ENCODE results near the gene SYT10.
"Not testable (repeated sequence)": the region's sequence is repeated elsewhere in the genome, so short reads cannot be mapped to it uniquely, and the experiment has no call there.

Gene SYT10, protein sequence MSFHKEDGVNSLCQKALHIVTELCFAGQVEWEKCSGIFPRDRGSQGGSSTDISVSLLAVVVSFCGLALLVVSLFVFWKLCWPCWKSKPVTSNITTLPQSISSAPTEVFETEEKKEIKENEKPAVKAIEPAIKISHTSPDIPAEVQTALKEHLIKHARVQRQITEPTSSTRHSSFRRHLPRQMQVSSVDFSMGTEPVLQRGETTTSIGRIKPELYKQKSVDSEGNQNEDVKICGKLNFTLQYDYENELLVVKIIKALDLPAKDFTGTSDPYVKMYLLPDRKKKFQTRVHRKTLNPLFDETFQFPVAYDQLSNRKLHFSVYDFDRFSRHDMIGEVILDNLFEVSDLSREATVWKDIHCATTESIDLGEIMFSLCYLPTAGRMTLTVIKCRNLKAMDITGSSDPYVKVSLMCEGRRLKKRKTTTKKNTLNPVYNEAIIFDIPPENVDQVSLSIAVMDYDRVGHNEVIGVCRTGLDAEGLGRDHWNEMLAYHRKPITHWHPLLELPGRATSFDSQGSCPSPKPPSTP

GRCh38 chr12:33439587-33440011 is at the start of gene SYT10:
Gene SYT10 (minus strand): TSS chr12:33439819. CDS start chr12:33439522, 297 bp downstream.
- DNase-seq = no peak

- no peak for DNase-seq
Measured at GRCh38 chr12:33488036-33488435, 48.4 kb upstream of the SYT10 start.

GRCh38 chr12:33486058-33486457 is 46.4 kb upstream of the SYT10 start:
- DNase-seq = no peak

DNA sequence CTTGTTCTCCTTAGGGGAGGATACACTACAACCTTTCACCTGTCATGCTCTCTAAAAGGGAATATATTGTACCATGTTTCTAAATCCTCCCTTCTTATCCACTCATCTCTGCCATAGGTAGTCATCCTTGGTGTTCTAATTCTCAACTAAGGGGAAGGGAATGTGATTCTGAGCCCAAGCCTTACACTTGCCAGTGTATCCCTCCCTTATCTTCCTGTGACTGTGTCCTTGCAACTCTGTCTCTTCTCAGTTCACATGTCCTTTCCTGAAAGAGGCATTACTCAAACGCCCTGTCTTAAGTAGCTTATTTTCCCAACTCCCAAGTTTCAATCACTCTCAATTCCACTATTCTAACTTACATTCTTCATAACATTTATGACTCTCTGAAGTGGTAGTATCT is 44.5 kb upstream of the SYT10 start:
- DNase-seq = no peak

DNA sequence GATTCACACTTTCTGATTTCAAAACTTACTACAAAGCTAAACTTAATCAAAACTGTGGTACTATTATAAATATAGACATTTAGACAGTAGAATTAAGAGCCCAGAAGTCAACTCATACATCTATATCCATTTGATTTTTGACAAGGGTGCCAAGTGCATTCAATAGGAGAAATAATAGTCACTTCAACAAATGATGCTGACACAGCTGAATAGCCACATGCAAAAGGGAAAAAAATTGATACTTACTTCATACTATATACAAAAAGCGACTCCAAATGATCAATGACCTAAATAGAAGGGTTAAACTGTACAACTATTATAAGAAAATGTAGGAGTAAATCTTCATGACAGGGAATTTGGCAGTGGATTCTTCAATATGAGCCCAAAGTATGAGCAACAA is 40.7 kb upstream of the SYT10 start:
- DNase-seq = no peak

DNA sequence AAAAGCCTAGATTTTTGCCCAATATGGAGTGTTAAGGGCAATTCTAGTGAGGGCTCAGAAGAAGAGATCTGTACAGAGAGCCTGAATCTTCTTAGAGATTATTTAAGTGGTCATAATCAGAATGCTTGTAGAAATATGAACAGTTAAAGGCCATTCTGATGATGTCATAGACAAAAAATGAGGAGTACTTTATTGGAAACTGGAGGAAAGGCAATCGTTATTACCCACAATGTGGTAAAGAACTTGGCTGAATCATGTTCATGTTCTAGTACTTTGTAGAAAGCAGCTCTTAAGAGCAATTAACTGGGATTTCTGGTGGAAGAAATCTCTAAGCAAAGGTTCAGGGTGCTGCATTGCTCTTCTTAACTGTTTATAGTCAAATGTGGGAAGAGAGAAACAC is 36.4 kb upstream of the SYT10 start:
- no peak for DNase-seq

DNA sequence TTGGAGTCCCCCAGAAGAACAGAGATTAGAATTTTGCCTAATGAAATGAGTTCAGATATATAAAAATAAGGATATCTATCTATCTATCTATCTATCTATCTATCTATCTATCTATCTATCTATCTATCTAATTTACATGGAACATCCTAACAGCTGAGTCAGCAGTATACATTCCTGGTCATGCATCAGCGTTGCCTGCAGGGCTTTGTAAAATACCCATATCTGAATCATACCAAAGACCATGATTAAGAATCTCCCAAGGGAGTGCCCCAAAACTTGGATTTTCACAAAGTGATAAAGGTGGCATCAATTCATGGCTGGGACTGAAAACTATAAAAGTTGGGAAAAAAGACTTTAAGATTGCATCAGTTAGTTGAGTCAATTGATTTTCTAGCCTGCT is 32.7 kb upstream of the SYT10 start:
- DNase-seq = no peak

DNA sequence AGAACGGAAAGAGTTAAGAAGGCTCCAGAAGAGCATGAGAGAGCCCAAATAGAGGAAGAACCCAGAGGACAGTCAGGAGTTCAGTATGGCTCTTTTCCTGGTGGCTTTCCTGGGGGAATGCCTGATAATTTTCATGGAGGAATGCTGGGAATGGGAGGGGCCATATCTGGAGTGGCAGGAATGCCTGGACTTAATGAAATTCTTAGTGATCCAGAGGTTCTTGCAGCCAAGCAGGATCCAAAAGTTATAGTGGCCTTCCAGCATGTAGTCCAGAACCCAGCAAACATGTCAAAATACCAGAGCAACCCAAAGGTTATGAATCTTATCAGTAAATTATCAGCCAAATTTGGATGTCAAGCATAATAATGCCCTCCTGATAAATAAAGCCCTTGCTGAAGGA is 15.5 kb upstream of the SYT10 start:
- no peak for DNase-seq

DNA sequence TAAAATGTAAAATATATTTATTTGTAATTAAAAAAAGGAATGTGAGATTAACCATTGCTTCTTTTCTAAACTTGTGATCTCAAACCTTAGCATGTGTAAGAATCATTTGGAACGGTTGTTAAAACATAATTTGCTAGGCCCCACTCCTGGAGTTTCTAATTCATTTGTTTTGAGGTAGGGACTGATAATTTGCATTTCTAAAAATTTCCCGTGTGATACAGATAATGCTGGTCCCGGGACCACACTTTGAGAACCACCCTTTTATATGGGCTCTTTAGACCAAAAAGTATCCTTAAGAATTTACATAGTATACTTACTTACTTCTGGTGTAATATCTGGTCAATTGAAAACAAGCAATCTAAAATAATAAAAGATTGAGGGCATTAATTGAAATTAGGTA is 10.9 kb upstream of the SYT10 start:
- no peak for DNase-seq

DNA sequence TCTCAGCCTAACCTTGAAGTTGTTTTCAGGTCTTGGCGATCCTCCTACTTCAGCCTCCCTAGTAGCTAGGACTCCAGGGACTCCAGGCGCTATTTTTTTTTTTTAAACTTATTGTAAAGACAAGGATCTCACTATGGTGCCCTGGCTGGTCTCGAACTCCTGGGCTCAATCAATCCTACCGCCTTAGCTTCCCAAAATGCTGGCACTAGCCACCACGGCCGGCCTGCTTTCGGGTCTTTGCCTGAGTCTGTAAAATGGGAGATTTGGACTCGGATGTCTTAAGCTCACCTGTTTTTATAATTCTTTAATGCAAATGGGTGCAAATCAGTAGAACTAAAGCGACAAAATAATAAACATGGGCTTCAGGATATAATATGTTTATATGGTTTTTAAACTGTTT is 858 bp upstream of the SYT10 start:
- DNase-seq = no peak

- no peak for DNase-seq
Measured at GRCh38 chr12:33438851-33439586, 600 bp downstream of the SYT10 start.

GRCh38 chr12:33438025-33438772 is 1.4 kb downstream of the SYT10 start:
- DNase-seq = no peak

GRCh38 chr12:33437598-33437997 is 2.0 kb downstream of the SYT10 start:
- no peak for DNase-seq

GRCh38 chr12:33432992-33433391 is 6.6 kb downstream of the SYT10 start:
- DNase-seq = no peak

DNA sequence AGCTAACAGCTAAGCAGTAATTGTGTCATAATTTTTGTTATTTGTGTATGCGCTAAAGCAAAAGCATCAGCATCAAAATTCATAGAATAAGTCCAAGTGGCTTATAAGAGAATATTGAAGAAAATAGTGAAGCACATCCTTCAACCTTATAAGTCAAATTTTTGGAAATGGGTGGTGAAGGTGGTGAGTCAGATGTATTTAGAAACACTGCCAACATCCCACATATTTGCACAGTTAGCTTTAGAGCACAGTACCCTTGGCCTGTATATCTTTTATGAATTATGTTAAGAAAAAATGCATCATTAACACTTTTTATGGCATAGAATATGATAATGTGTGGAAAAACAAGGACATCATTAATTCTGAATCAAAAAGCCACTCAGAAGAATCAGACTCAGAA is 8.0 kb downstream of the SYT10 start:
- no peak for DNase-seq

GRCh38 chr12:33429468-33429867 is 10.2 kb downstream of the SYT10 start:
- no peak for DNase-seq

GRCh38 chr12:33427071-33427470 is 12.5 kb downstream of the SYT10 start:
- DNase-seq = no peak

GRCh38 chr12:33423706-33424105 is 15.9 kb downstream of the SYT10 start:
- no peak for DNase-seq

DNA sequence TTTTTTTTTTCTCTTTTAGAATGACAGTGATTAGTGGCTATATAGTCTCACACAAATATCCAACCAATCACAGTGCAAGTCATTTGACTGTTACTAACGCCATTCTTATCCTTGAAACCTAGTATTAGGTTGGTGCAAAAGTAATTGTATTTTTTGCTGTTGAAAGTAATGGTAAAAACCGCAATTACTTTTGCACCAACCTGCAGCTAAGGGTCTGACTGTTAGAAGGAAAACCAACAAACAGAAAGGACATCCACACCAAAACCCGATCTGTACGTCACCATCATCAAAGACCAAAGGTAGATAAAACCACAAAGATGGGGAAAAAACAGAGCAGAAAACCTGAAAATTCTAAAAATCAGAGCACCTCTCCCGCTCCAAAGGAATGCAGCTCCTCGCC is 27.2 kb downstream of the SYT10 start:
- DNase-seq = not testable (repeated sequence)

DNA sequence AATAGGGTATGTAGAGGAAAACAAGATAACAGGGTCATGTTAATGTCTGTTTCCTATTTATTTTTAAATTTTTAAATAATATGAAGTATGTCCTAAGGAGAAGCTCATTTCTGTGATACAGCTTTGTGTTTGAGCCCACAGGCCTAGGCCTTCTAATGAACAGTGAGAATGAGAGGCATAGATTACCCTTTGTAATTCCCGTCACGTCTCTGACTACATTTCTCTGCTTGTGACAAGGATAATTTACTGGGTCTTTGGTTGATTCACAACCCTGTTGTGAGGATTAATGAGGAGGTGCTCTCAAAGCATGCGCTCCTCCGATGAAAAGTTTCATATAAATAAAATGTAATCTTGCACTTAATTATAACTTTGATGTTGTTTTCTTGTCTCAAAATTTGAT is 56.1 kb downstream of the SYT10 start:
- no peak for DNase-seq

- DNase-seq = no peak
Measured at GRCh38 chr12:33376153-33376552, 63.5 kb downstream of the SYT10 start.

GRCh38 chr12:33370318-33370717 is 69.3 kb downstream of the SYT10 start:
- DNase-seq = no peak

GRCh38 chr12:33357181-33357580 is 82.4 kb downstream of the SYT10 start:
- no peak for DNase-seq
